ENCODE data around the gene QARS1.

The QARS1 gene

DNA sequence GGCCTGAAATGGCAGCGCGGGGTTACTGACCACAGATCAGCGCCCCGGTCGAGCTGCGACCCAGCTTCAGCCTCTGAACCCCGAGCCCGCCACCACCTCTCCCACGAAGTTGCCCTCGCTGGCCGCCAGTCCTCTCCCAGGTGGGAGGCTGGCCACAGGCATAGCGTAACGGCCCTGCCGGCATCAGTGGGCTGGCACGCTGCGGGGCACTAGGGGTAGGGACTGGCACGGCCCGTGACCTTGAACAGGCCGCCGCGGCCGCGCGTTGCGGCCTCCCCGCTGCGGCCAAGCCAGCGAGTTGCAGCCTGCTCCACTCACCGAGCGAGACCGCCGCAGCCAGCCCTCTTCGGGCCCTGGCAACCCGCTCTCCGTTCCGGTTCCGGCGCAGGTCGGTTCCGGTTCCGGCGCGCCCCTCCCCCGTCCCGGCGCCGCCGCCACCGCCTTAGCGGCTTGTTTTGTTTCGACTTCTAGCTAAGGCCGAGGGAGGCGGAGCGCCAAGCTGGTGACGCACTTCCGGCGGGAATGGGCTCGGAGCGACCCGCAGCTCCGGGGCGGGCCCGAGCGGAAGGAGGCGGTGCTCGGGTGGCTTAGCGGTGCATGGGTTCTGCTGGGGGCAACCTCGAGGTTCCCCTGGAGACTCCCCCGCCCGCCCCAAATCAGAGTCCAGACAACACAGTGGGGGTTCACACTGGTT lies 16.0 kb upstream of the QARS1 start, which contains the start of gene USP19:
Gene USP19, minus strand, starts transcription at position 386 of the 694 bp plus-strand sequence. CDS start 1,678 bp downstream, outside the sequence.
- DNase-seq (ENCODE audit: low spot score): peak; percentile 97

DNA sequence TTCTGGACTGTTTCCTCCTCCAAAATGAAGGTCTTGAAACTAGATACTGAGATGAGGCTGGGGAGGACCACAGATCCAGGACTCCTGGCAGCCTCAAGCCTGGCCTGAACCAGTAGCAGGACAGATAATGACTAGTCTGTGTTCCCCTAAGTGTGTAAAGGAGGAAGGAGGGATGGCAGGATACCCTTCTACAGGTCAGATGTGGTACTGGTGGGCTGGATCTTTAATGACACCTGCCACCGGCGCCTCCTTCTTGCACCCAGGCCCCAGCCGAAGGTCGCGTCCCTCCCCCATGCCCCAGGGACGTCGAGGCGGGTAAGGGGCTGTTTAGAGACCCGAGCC lies 15.5 kb upstream of the QARS1 start:
- peak; percentile 16 for DNase-seq (ENCODE audit: low spot score)

DNA sequence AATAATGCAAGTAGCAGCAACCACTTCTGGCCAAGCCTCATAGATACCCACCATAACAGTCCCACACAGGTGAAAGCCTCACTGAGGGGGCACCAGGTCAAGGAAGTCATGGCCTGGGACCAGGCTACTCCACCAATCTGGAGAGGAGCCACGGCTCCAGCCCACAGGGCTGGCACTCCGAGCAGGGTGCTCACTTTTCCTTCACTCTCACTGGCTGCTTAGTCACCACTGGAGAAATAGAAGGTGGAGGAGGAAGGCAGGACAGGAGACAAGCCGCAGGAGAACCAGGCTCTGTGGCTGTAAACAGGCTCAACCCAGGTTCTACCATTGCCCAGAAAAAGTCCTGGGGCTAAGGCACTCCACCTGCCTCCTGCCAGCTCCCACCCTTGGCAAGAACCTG lies 14.9 kb upstream of the QARS1 start:
- no peak for DNase-seq (ENCODE audit: low spot score)

DNA sequence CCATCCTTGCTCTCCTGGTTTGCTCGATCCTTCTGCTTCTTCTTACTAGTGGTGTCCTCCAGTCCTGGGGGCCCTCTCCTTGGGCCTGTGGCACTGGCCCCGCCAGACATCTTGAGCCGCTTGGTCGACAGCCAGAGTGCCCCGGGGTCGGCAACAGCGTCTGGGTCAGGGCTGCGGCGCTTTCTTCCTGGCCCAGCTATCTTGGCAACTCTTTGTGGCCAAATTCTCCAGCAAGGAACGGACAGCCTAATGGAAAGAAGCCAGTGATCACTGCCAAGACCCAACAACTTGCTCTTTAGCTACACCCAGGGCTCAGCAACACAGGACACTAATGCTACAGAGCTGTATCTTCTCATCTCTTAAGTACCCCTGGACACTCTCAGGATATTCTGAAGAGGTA lies 14.5 kb upstream of the QARS1 start:
- no peak for DNase-seq (ENCODE audit: low spot score)

DNA sequence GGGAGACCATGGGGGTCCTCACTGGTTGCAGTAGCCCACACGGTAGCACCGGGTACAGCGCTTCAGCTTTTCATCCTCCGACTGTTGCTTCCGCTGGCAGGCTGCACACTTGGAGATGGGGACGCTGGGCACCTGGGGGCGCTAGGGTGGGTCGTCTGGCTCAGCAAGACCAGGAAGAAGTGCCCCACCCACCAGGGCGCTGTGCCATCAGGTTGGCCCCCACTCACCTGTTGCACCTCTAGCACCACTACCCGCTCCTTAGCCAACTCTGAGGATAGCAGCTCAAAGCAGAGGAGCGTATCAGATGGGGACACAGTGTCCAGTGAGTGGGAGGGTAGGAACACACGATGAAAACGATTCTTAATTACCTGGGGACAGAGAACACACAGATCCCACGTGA lies 7.7 kb upstream of the QARS1 start:
- no peak for DNase-seq (ENCODE audit: low spot score)

DNA sequence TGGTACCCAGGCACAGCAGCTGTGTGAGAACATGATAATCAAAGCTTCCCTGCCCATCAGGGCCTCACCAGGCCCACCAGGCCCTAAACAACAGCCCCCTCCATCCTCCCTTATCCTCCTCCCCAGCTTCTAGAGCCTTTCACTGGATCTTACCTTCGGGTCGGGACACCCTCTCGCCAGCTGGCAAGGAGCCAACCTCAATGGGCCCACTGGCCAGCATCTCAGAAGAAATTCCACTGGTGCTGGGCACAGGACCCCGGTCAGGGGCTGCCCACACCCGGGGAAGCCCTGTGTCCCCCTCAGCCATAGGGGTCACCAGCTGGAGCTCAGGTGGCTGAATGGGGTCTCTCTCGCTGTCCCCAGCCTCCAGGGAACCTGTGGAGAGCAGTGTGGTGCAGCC lies 6.8 kb upstream of the QARS1 start:
- no peak for DNase-seq (ENCODE audit: low spot score)

DNA sequence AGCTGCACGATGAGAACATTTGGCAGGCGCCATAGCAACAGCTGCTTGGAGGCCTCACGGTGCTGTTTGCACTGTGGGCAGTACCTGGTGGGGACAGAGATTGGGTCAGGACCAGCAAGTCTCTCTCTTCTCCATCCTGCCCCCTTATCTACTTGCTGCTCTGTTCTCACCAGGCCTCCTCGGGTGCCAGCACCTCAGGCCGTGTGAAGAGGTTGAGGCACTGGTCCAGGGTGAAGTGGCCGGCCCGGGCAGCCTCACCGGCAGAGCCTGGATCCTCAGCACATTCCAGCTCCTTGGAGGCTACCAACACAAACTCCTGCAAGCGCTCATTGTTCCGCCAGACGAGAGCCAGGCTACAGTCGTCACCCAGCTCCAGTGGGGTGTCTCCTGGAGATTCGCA lies 6.2 kb upstream of the QARS1 start:
- no peak for DNase-seq (ENCODE audit: low spot score)

DNA sequence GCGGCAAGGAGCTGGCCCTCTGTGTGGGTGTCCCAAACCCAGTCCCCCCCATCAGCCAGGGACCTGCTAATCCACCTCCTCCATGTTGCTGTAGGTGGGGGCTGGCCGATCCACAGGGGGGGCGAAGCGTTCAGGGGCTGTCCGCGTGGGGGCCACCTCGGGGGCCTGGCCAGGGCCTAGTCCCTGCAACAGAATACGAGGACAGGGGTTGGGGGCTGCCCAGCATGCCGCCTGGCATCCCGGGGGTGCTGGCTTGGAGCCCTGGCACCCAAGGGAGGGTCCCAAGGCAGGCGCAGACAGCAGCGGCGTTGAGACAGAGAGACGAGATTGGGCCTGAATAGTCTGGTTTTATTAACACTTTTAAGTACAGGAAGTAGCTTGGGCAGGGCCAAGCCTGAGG lies 3.8 kb upstream of the QARS1 start:
- no peak for DNase-seq (ENCODE audit: low spot score)

DNA sequence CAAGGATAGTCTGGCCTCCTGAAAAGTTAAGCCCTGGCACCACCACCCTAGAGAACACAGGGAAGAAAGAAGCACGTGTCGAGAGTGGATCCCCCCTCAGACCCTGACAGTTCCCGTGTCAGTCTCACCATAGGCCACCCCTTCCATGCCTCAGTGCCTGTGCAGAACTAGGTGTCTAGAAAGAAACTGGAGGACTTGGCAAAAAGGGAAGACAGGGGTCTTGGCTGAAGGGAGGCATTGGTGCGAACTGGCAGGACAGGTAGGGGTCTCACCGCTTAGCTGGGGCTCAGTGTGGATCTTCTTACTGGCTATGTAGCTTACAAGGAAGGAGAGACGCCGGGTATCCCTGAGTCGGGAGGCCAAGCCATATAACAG lies 518 bp downstream of the QARS1 start:
- DNase-seq (ENCODE audit: low spot score): no peak

DNA sequence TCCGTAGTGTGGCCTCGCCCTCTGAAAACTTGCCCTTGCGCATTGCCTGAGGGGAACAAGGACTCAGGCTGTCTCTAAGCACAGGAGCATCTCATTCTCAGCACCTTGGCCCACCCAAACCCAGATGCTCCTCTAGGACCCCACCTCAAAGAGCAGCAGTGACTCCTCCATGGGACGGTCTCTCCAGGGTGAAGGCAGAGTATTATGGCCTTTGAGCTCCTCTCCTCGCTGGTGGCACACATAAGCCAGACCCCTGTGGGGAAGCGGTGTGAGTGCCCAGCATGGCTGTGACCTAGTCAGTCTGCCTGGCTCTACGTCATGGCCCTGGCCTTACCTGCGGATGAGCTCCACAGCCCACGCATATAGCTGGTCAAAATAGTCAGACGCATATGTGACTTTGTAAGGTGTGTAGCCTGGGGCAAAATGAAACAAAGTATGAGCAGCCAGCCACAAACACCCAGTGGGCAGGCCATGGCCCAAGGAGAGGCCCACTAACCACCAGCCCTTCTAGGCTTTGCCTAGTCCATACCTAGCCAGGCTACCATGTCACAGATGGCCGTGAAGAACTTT lies 4.4 kb downstream of the QARS1 start:
- DNase-seq (ENCODE audit: low spot score): no peak

DNA sequence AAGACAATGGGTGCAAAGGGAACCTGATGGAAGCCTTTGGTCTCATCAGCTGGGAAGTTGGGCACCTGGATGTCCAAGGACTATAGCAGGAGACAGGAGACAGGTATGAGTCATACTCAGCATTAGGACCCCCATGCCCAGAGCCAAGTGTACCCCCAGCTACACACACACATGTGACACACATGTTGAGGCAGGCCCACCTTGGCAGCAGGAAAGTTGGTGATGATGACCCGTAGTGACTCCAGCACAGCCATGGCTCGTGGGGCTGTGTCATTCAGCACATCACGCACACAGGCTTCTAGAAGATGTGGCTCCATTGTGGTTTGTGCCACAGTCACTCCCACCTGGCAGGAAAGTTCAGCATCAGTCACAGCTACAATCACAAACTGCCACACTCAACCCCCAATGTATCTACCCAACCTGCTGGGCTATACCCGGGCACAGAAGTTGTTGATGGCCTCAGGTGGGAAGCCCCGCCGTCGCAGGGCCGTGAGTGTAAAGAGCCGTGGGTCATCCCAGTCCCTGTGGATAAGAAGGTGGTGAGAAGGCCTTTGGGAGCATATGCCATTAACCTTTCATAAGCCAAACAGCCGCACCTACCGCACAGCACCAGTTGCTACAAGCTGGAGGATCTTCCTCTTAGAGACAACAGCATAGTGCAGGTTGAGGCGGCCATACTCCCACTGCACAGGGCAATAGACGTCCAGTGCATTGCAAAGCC lies 5.5 kb downstream of the QARS1 start:
- no peak for DNase-seq (ENCODE audit: low spot score)

DNA sequence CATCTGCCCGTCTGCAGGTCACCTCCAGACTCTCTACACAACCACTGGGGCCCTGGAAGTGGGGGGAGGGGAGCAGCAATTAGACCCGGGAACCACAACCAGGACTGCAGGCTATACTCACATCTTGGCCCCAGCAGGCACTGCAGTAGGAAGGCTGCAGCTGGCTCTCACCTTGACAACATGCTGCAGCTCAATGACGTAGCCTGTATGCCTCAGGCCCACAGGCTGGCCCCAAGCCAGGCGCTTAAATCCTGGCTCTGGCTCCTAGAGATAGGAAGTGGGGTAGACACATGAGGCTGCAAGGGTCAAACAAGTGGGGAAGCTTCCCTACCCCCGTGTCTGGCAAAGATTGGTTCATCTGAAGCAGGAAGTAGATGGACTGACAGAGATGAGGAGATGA lies 6.1 kb downstream of the QARS1 start:
- no peak for DNase-seq (ENCODE audit: low spot score)

DNA sequence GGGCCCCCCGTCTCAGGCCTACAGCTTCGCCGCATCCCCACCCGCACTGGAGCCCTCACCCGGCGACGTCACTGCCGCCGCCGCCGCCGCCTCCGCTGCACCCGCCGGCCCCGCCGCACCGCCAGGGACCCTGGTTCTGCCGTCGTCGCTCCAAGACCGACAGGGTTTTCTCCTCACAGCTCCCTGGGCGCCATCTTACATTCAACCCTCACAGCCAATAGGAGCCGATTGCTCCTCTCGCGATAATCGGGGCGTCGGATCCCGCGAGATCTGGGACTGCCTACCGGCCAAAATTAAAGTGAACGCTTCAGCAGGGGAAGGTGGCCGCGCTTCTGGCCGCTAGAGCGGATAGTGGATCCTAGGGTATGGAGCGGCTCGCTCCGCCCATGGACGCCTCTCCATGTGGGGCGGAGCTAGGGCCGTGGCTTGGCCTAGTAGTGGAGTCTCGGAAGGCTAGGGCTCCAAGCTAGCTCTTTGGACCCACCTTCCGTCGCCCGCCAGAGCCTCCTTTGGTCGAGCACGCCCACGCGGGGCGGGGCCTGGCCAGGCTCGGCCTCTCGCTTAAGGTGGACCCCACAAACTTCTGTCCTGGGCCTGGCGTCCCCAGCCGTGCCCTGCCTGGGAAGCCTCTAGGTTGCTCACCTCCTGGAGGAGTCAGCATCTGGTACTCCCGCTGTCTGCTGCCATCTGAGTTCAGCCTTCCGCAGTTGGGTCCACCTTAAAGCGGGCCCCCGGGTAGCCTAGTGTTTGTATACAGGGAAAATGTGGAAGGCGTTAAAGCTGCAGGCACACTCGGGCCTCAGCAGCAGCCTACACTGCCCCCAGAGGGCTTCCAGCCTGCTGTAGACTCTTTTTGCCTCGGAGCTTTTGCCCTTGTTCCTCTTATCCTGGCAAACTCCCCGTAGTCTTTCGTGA lies 10.4 kb downstream of the QARS1 start, which contains the start of gene QRICH1:
Gene QRICH1, minus strand, starts transcription at position 219 of the 915 bp plus-strand sequence. CDS start 17,054 bp downstream, outside the sequence.
- DNase-seq (ENCODE audit: low spot score): peak; percentile 99

DNA sequence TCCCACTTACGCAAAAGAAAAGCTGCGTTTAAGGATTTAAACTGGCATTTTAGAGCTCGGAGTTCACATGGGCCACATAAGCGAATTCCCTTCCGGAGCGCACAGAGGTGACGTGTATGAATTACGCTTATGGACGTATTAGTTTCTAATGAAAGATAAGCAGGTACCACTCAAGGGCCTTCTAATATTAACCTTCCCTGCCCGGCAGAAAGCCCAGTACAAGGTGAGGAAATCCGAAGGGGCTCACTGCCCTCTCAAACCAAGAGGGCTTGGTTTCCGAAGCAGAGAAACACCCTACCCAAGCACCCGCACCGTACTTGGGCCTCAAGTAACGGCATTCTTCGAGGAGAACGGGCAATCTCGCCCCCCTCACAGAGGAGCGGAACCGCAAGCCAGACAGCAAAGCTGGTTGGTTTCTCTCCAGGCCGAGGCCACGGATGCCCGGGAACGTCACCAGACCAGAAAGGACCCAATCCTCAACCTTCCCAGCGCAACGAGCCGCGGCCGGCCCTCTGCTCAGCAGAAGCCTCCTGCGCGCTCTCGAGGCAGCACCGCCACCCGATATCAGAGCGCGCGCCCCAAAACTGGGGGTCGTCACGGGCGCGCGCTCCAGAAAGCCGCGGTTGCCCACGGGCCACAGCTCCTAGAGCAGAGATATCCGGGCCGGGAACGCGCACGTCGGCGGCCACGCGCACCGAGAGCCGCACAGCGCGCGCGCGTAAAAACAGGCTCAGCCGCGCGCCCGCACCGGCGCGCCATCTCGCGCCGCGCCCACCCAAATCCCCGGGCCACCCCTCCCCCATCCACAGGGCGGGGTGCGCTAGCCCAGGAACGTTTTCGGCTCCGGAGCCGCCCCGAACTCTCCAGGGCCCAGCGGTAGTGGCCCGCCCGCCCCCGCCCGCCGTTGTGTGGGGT lies 11.4 kb downstream of the QARS1 start:
- peak; percentile 69 for DNase-seq (ENCODE audit: low spot score)

DNA sequence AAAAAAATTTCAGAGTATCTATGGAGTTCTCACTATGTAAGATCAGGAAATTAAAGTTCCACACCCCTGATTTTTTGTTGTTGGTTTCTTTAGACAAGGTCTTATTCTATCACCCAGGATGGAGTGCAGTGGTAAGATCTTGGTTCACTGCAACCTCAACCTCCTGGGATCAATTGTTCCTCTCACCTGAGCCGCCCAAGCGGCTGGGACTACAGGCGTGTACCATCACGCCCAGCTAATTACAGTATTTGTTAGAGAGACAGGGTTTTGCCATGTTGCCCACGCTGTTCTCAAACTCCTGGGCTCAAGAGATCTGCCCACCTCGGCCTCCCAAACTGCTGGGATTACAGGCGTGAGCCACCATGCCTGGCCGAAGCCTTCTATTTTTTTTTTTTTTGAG lies 23.1 kb downstream of the QARS1 start:
- DNase-seq (ENCODE audit: low spot score): no peak

DNA sequence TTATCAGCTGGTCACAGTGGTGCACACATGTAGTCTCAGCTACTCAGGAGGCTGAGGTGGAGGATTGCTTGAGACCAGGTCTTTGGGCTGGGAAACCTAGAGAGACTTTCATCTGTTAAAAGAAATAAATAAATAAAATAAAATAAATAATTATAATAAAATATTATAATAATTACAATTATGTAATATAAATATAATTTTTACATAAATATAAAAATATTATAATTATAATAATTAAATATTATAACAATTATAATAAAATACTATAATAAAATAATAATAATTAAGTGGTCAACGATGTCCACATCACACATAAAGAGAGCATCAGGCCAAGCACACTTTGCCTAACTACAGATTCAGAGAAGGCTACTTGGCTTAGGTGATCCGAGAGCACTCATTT lies 25.3 kb downstream of the QARS1 start:
- no peak for DNase-seq (ENCODE audit: low spot score)

DNA sequence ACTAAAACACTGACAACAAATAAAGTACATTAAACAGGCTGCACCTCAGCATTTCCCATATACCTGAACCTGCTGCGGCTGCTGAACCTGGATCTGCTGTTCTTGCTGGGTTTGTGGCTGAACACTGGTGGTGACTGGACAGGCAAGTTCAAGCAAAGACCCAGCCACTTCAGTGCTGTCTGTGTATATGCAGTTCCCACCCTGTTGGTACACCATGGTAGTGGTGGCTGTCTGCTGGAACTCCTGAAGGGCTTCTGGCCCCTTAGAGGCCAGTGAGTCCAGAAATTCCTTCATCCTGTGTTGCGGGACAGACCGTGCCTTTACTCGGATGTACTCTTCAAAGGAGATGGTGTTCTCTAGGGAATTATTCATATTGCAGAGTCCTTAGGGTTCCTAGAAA lies 27.9 kb downstream of the QARS1 start:
- DNase-seq (ENCODE audit: low spot score): no peak

DNA sequence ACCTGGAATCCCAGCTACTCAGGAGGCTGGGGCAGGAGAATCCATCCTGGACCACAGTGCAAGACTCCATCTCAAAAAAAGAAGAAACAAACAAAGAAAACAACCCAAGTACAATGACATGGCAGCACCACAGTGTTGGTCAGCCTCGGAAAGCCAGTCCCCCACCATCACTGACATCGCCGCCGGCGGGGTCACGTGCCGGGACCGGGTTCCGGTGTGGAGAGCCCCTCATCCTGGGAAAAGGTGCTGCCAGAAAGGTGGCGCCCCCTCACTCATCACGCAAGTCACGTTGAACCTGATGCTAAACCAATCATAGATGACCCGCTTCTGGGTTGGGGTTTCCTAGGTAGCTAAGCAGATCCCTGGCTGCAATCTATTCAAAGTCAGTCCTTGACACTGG lies 28.4 kb downstream of the QARS1 start:
- DNase-seq (ENCODE audit: low spot score): no peak

DNA sequence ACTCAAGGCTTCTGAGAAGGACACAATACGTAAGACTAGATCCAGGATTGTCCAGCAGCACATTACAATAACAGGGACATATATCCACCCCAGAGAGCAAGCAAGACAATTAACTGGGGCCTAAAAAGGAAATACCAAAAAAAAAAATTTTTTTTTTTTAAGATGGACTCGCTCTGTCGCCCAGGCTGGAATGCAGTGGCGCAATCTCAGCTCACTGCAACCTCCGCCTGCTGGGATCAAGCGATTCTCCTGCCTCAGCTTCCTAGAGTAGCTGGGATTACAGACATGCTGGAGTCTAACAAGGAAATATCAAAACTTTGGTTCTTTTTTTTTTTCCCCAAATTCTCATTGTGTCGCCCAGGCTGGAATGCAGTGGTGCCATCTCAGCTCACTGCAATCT lies 46.5 kb downstream of the QARS1 start:
- DNase-seq (ENCODE audit: low spot score): no peak

DNA sequence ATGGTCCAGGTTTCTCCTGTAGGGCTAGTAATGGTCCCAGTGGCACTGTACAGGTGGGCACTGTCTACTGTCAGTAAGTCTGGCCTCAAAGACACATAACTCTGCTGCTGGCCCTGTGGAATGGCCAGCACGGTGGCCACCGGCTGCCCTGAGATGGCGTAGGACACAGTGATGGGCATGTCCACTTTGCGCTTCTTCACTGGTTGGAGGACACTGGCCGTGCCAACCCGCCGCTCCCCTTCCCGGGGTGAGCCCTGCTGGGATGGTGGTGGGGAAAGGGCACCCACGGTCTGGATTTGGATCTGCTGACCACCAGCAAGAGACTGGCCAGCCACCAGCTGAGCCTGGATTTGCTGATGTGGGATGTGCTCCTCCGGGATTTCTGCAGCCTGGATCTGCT lies 47.3 kb downstream of the QARS1 start:
- no peak for DNase-seq (ENCODE audit: low spot score)

DNA sequence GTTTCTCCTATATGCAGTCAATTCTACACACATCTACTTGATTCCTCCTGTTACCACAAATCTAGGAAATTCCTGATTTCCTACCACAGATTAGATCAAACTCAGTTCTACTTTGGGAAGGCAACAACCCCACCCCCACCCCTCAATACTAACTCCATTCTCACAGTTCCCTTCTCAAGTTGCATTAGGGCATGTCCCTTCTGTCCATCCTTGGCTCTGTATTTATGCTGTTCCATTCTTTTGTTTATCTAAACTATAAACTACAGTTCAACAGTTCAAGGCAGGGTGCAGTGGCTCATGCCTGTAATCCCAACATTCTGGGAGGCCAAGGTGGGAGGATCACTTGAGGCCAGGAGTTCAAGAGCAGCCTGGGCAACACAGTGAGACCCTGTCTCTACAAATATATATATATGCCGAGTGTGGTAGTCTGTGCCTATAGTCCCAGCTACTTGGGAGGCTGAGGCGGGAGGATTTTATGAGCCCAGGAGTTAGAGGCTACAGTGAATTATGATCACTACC lies 50.2 kb downstream of the QARS1 start:
- DNase-seq (ENCODE audit: low spot score): no peak

Data from COLO829 (cell line).